Stimulated activated CD8-positive, alpha-beta memory T cell treated with anti-CD3 and anti-CD28 coated beads, Interleukin-15, amount 100 ng/mL, for 4 hours (primary cell): Measurements from ENCODE around the gene SFMBT1.
"Not testable (repeated sequence)": the region's sequence is repeated elsewhere in the genome, so short reads cannot be mapped to it uniquely, and the experiment has no call there.

Source experiments
- DNase-seq, 2 donors: peaks; one replicate each; pipeline ENCODE4 v3.0.0-alpha.2; 2020; ENCODE audit warnings: low read depth in 2 of 2

The SFMBT1 gene

DNA sequence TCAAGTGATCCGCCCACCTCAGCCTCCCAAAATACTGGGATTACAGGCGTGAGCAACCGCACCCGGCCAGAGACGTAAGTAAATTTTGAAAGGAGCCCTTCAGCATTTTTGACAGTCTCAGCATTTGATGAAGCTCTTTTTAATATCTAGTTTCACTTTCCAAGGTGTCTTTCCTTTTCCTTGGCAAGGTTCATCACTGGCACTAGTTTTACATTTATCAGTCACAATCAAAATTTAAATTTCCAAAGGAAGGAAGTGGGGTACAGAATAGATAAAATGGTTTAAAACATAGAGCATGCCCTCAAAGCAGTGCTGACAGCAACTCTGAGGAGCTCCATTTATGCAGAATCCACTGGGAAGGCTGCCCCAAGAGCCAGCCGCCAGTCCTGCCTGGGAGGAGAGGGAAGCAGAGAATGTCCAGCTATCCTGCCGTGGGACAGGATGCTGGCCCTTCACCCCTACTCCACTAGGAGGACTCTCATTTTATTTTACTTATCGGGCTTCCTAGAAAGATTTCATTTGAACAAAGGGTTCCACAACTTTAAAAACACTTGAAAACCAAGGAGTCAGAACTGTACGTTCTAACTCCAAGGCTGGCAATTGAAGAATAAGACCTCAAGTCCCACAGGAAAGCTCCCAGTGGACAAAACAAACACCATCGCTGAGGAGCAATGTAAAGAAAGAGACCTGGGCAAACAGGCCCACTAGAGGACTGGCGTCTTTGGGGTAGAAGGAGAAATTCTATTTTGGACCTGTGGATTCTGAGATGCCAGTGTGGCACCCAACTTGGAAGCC is 9.9 kb downstream of the SFMBT1 start:
- no peak for DNase-seq

- not testable (repeated sequence) for DNase-seq
Measured at GRCh38 chr3:53035018-53035417, 10.9 kb downstream of the SFMBT1 start.

- not testable (repeated sequence) for DNase-seq
Measured at GRCh38 chr3:53034411-53034810, 11.5 kb downstream of the SFMBT1 start.

DNA sequence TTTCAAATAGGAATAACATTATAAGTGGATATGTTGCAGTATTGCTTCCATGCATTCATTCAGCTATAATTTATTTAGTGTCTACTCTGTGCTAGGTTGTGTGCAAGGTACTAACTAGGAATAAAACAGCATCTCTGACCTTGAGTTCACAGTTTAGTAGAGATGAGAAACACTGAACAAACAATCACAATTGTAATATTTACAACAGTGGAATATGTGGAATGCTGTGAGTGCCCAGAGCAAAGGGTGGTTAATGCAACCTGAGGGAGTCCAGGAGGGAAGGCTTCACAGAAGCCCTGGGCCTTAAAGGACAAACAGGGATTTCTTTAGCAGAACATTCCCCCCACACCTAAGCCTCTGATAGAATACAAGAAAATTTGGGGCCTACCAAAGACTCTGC is 13.3 kb downstream of the SFMBT1 start:
- no peak for DNase-seq

- DNase-seq, result peak; percentile 11 to 16
Measured at GRCh38 chr3:53030619-53031449, 15.0 kb downstream of the SFMBT1 start.

DNA sequence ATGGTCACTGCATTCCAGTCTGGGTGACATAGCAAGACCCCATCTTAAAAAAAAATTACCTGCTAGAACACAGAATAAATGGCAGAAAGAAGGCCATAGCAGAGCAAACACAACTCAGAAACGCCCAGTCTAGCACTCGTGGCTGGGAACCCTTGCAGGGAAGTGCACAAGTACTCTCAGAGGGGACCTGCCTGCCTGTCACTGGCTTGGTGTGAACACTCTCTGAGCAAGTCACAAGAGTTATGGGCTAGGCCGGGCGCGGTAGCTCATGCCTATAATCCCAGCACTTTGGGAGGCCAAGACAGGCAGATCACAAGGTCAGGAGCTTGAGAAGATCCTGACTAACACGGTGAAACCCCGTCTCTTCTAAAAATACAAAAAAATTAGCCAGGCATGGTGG is 17.2 kb downstream of the SFMBT1 start:
- no peak for DNase-seq

DNA sequence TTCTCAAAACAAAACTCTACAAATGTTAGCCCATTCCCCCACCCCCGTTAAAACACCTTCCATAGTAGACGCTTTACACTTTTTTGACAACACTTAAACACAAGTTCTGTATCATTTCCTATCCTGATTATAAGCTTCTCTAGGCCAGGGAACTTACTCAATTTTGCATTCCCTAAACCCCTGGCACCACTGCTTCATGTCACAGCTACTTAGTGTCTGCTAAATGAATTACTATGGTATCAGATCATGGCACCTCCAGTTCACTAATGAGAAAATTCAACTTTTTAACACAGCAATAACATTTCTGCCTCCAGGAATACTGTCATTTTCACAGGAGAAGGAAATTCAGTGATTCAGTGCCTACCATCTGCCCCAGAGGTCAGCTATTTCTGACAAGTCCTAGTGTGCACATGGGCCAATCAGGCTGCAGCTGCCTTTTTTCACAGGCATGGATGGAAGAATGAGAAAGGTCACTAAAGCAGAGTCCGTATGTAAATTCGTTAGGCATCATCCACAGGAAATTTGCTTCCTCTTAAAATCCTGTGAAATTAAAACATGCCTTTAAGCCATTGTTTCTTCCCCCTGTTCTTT is 18.5 kb downstream of the SFMBT1 start:
- DNase-seq, result no peak

GRCh38 chr3:53026382-53027162 is 19.3 kb downstream of the SFMBT1 start:
- no peak for DNase-seq

GRCh38 chr3:53024315-53024714 is 21.6 kb downstream of the SFMBT1 start:
- no peak for DNase-seq

DNA sequence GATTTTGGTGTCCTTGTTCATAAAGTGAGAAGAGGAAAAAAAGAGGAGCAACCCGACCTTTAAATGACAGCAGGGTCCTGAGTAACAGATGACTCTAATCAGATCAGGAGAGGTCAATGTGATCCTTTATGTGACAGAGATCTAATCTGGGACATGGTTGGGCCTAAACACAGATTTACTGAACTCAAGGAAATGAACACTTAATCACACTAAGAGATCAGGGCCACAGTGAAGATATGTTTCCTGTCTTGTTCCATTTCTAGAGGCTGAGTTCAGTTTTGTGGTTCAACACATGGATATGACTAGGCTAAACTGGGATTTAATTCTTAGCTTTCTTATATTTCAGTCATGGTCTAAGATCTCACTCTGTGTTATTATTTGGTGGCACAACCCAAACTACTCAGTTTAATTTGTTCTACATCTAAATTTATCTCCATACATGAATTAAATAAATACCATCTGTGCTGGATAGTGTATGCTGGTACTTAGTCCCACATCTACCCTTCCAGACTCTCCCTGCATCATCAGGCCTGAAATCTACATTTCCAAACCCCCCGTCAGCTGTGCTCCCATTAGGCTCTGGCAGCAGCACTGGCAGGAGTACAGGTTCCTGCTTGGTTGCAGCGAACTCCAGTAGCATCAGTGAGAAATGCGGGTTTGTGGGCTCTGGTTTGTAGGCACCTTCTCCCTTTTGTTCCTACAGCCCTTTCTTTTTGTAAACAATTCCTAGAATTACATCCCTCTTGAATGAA is 22.6 kb downstream of the SFMBT1 start:
- DNase-seq, result no peak

DNA sequence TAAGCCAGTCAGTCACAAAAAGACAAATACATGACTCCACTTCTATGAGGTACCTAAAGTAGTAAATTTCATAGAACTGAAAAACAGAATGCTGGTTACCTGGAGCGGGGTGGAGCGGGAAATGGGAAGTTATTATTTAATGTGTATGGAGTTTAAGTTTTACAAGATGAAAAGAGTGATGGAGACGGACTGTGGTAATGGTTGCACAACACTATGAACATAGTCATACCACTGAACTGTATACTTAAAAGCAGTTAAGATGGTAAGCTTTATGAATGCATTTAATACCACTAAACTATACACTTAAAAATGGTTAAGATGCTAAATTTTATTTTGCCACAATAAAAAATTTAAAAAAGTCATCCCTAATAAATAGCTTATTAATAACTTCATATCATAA is 23.2 kb downstream of the SFMBT1 start:
- no peak for DNase-seq

DNA sequence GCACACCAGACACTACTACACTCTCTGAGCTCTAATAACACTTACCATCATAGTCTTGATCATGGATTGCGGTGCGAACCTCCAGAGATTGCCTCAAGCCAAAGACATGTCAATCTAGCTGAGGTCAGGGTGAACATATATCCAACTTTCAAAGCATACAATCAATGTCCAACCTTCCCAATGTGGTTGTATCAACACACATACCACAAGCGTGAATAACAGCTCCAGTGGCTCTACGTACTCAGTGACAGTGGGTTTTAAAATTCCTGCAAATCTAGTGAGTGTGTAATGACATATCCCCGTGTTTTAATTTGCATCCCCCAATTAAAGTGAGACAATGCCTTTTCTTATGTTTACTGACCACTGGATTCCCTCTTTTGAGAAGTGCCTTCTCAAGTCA is 29.6 kb downstream of the SFMBT1 start:
- DNase-seq, result no peak

GRCh38 chr3:53011324-53011723 is 34.5 kb downstream of the SFMBT1 start:
- DNase-seq, result no peak

DNA sequence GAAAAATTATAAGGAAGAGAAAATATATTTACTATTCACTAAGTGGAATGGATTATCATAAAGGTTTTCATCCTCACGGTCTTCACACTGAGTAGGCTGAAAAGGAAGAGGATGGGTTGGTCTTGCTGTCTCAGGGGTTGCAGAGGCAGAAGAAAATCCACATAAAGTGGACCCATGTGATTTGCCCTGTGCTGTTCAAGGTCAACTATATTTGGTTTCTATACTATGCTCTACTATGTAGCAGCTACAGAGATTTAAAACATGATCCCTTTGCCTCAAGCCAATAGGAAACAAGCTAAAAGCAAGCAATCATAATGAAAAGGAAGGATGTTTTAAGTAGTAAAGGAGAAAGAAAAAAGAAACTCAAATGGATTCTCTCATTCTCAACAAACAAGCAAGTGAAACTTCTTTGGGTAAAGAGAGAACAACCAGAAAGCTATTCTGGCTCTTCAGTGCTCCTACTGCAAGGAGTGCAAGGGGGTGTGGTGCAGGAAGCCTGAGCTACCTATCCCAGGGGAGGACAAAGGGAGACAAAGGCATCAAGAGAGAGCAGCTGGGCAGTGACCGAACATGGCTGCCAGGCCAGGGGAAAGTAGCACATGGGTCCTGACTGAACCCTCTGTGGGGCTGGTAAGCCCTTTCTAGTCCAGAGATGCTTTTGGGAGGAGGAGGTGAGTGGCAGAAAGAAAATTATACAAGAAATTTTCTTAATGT is 35.9 kb downstream of the SFMBT1 start:
- DNase-seq, result no peak

GRCh38 chr3:53008932-53009331 is 36.9 kb downstream of the SFMBT1 start:
- no peak for DNase-seq

- no peak for DNase-seq
Measured at GRCh38 chr3:53005854-53006513, 39.9 kb downstream of the SFMBT1 start.

- no peak for DNase-seq
Measured at GRCh38 chr3:53005338-53005737, 40.5 kb downstream of the SFMBT1 start.

GRCh38 chr3:53003320-53003719 is 42.6 kb downstream of the SFMBT1 start:
- no peak for DNase-seq

DNA sequence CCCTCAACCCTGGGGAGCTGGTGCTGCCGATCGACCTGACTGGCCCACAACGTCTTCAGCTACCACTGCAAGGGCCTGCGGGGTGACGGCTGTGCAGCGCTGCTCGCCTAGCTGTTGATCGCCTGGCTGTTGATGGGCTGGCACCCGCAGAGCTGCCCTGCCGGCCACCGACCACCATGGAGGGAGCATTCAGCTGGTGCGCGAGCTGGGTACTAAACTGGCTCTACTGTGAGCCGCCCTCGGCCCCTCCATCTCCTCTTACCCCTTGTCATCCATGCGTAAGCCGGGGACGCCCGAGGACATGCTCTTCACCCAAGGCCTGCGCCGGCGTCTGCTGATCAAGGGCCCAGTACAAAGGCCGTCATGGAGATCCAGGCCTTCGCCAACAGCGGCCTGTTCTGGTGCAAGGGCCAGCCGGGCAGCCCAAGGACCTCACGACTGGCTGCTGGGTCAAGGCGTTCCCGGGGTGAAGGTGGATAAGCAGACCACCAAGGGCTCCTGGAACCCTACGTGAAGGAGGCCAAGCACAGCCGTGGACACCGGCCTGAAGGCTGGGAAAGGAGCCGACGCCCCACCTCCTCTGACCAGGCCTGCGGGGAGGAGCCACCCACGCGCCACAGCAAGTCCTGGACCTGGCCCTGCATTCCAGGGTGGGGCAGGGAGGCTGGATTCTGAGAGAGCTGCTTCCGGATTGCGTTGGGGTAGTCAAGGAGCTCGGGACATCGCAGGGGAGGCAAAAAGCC is 46.9 kb downstream of the SFMBT1 start:
- DNase-seq, result no peak
